Activated T-helper 17 cell treated with anti-CD3 and anti-CD28 coated beads, Interleukin-2, amount 50 U/mL, for 72 hours (primary cell): ENCODE data around the gene CUL4A. TPM values are rescaled to one million over a fixed set of nuclear protein-coding genes. Genes with fewer than 3 reads are reported as not detected.

Experiments used
- ATAC-seq: fragments of 150-1000 bp; cut with Tn5 transposase; replicated peaks from 2 replicates; pipeline ENCODE4 v1.10.0; 2021; ENCODE audit warnings: mild to moderate bottlenecking, moderate library complexity
- H3K27ac Mint-ChIP-seq: one replicate; pipeline ENCODE4 v1.8.0; 2022; ENCODE audit warnings: mixed read lengths
- H3K27me3 Mint-ChIP-seq: one replicate; pipeline ENCODE4 v1.8.0; 2022; ENCODE audit warnings: mixed read lengths
- H3K36me3 Mint-ChIP-seq: one replicate; pipeline ENCODE4 v1.8.0; 2022; ENCODE audit warnings: low read depth, mild to moderate bottlenecking, mixed read lengths
- H3K4me1 Mint-ChIP-seq: one replicate; pipeline ENCODE4 v1.8.0; 2022; ENCODE audit warnings: mixed read lengths
- H3K4me3 Mint-ChIP-seq: one replicate; pipeline ENCODE4 v1.8.0; 2022; ENCODE audit warnings: mild to moderate bottlenecking, mixed read lengths
- H3K9me3 Mint-ChIP-seq: one replicate; pipeline ENCODE4 v1.8.0; 2022; ENCODE audit warnings: mixed read lengths
- total RNA-seq, 2 donors: library from RNA; stranded (reverse); gene quantifications; one replicate each; pipeline ENCODE4 v1.2.3, GENCODE V29; 2022

CUL4A gene
- total RNA-seq, 2 donors from 2014 or later, result 98.9 to 100 TPM

DNA sequence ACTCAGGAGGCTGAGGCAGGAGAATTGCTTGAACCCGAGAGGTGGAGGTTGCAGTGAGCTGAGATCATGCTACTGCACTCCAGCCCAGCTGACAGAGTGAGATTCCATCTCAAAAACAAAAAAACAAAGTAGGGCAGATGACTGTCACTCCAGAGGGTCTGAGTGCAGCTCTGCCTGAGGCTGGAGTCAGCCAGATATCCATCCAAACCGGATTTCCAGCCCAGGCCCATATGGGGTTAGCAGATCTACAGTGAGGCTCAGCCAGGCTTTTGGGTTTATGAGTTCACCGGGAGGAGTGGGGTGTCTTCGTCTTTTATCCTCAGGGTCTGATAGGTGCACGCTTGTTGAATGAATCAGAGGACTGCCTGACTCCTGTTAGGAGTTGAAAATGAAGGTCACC is 106.6 kb downstream of the CUL4A start:
- peaks cover 79% of the 10 kb centered on the region for H3K36me3 Mint-ChIP-seq
- no peaks in the 10 kb centered on the region for H3K4me1 Mint-ChIP-seq
- no peaks in the 10 kb centered on the region for H3K9me3 Mint-ChIP-seq
- no peak overlapping the region for H3K27ac Mint-ChIP-seq
- no peak overlapping the region for H3K4me3 Mint-ChIP-seq
- no peak for ATAC-seq
- H3K27me3 Mint-ChIP-seq, result no peaks in the 10 kb centered on the region

Other genes with a start within 250 kb of the CUL4A start
- 1 to 10 TPM; 2.0 to 3.0 TPM for gene MCF2L, start 240.4 kb upstream of the CUL4A start, total RNA-seq
- gene F7, start 103.8 kb upstream of the CUL4A start, total RNA-seq, result under 1 TPM in 1 of 2 donors, not detected in 1; 0.40 TPM
- 1 to 10 TPM in 1 of 2 donors, not detected in 1; 1.0 TPM for gene F10, start 86.8 kb upstream of the CUL4A start, total RNA-seq
- 1 to 10 TPM in 1 of 2 donors, under 1 TPM in 1; 0.39 to 4.3 TPM for gene PROZ, start 51.0 kb upstream of the CUL4A start, total RNA-seq
- 100 to 1,000 TPM in 1 of 2 donors, 10 to 100 TPM in 1; 56.5 to 135 TPM for gene PCID2, start 944 bp upstream of the CUL4A start, total RNA-seq
- gene LAMP1, start 87.6 kb downstream of the CUL4A start, total RNA-seq, result 10 to 100 TPM; 46.1 to 95.1 TPM
- under 1 TPM in 1 of 2 donors, not detected in 1; 0.26 TPM for gene GRTP1, start 154.5 kb downstream of the CUL4A start, total RNA-seq
- gene ADPRHL1, start 243.9 kb downstream of the CUL4A start, total RNA-seq, result under 1 TPM; 0.40 to 0.69 TPM